ENCODE measurements around the gene CPEB4.
A peak's percentile ranks its signal among the peaks of the same experiment; 100 is the strongest.

Gene CPEB4

DNA sequence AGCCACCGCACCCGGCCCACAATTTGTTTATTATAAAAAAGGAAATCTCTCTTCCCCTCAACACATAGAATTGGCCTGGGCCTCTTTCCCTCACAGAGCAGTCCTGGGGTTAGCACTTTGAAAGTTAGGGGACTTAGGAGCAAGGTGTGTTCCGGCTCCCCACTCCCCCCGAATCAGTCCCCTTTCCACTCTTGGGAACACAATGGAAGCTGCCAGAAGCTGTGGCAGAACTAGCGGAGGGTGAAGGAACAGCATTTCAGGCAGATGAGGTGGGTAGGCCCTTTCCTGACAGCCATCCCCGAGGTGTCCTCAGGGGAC, 84.4 kb downstream of the CPEB4 start:
- TF ChIP-seq, protein P1, sequence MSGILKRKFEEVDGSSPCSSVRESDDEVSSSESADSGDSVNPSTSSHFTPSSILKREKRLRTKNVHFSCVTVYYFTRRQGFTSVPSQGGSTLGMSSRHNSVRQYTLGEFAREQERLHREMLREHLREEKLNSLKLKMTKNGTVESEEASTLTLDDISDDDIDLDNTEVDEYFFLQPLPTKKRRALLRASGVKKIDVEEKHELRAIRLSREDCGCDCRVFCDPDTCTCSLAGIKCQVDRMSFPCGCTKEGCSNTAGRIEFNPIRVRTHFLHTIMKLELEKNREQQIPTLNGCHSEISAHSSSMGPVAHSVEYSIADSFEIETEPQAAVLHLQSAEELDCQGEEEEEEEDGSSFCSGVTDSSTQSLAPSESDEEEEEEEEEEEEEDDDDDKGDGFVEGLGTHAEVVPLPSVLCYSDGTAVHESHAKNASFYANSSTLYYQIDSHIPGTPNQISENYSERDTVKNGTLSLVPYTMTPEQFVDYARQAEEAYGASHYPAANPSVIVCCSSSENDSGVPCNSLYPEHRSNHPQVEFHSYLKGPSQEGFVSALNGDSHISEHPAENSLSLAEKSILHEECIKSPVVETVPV (CRISPR knock-in tag; IDR thresholded peaks at IDR 0.05), result no peak
- TF ChIP-seq CREB5 (CRISPR knock-in tag; IDR thresholded peaks at IDR 0.05; ENCODE audit: low read depth), result no peak
- TF ChIP-seq ARNTL (CRISPR knock-in tag; IDR thresholded peaks at IDR 0.05; ENCODE audit: borderline replicate concordance, low read depth), result no peak
- TF ChIP-seq ISL1 (CRISPR knock-in tag; IDR thresholded peaks at IDR 0.05), result no peak
- TF ChIP-seq ZNF8 (CRISPR knock-in tag; IDR thresholded peaks at IDR 0.05), result no peak
- TF ChIP-seq PATZ1 (CRISPR knock-in tag; IDR thresholded peaks at IDR 0.05; ENCODE audit: borderline replicate concordance), result no peak
- ATAC-seq, result no peak

GRCh38 chr5:173972925-173973615, 84.9 kb downstream of the CPEB4 start:
- peak; percentile 93 for ATAC-seq
- TF ChIP-seq ARNTL (CRISPR knock-in tag; IDR thresholded peaks at IDR 0.05; ENCODE audit: borderline replicate concordance, low read depth) (no peak), ZNF70 (CRISPR knock-in tag; IDR thresholded peaks at IDR 0.05) (0 out of 2 replicates have a peak, but pooled peaks have one; percentile 28), ZFP3 (CRISPR knock-in tag; IDR thresholded peaks at IDR 0.05) (no peak)

DNA sequence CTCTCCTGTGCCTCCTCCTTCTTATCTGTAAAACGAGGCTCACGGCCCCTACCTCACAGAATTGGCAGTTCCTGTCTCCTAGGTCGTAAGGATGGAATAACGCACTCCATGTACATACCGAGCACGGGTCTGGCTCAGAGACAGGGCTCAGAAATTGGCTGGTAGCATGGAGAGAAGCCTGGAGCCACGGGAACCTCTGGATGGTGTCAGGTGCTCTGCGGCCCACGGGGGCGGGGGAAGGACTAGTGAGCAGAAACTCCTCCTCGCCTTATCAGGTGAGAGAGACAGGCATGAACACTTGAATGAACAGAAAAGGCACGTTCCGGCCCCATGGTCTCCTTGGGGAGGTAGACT, 85.4 kb downstream of the CPEB4 start:
- ATAC-seq, result peak; percentile 27; the same call in 2 of the 3 replicates
- TF ChIP-seq ZC3H10 (CRISPR knock-in tag; IDR thresholded peaks at IDR 0.05) (no peak), ZNF70 (CRISPR knock-in tag; IDR thresholded peaks at IDR 0.05) (no peak), TOX (CRISPR knock-in tag; IDR thresholded peaks at IDR 0.05; ENCODE audit: borderline replicate concordance) (no peak), ZFP30 (CRISPR knock-in tag; IDR thresholded peaks at IDR 0.05) (no peak), TCF4 (CRISPR knock-in tag; IDR thresholded peaks at IDR 0.05; ENCODE audit: borderline replicate concordance) (no peak), OSR1 (CRISPR knock-in tag; IDR thresholded peaks at IDR 0.05) (no peak), SNAI2 (CRISPR knock-in tag; IDR thresholded peaks at IDR 0.05) (no peak), ZFP3 (CRISPR knock-in tag; IDR thresholded peaks at IDR 0.05) (no peak), BACH2 (CRISPR knock-in tag; IDR thresholded peaks at IDR 0.05; ENCODE audit: borderline replicate concordance) (no peak), RARB (CRISPR knock-in tag; IDR thresholded peaks at IDR 0.05) (no peak), ZNF565 (CRISPR knock-in tag; conservative IDR thresholded peaks at IDR 0.05; ENCODE audit: low read depth) (no peak), ZNF8 (CRISPR knock-in tag; IDR thresholded peaks at IDR 0.05) (no peak), ISL1 (CRISPR knock-in tag; IDR thresholded peaks at IDR 0.05) (no peak), GLIS3 (CRISPR knock-in tag; IDR thresholded peaks at IDR 0.05) (no peak), PATZ1 (CRISPR knock-in tag; IDR thresholded peaks at IDR 0.05; ENCODE audit: borderline replicate concordance) (no peak), ARNTL (CRISPR knock-in tag; IDR thresholded peaks at IDR 0.05; ENCODE audit: borderline replicate concordance, low read depth) (no peak)
- TF ChIP-seq, protein P2, sequence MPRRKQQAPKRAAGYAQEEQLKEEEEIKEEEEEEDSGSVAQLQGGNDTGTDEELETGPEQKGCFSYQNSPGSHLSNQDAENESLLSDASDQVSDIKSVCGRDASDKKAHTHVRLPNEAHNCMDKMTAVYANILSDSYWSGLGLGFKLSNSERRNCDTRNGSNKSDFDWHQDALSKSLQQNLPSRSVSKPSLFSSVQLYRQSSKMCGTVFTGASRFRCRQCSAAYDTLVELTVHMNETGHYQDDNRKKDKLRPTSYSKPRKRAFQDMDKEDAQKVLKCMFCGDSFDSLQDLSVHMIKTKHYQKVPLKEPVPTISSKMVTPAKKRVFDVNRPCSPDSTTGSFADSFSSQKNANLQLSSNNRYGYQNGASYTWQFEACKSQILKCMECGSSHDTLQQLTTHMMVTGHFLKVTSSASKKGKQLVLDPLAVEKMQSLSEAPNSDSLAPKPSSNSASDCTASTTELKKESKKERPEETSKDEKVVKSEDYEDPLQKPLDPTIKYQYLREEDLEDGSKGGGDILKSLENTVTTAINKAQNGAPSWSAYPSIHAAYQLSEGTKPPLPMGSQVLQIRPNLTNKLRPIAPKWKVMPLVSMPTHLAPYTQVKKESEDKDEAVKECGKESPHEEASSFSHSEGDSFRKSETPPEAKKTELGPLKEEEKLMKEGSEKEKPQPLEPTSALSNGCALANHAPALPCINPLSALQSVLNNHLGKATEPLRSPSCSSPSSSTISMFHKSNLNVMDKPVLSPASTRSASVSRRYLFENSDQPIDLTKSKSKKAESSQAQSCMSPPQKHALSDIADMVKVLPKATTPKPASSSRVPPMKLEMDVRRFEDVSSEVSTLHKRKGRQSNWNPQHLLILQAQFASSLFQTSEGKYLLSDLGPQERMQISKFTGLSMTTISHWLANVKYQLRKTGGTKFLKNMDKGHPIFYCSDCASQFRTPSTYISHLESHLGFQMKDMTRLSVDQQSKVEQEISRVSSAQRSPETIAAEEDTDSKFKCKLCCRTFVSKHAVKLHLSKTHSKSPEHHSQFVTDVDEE (CRISPR knock-in tag; IDR thresholded peaks at IDR 0.05), result no peak
- TF ChIP-seq, protein P1 (CRISPR knock-in tag; IDR thresholded peaks at IDR 0.05), result no peak

All from SK-N-SH treated with all-trans-retinoic acid at 6 μM for 48 hours (cell line).